T-helper 1 cell (primary cell): ENCODE results near the gene PDE8A.
"Not testable (repeated sequence)": the region's sequence is repeated elsewhere in the genome, so short reads cannot be mapped to it uniquely, and the experiment has no call there.

ENCODE experiments used
- DNase-seq, 5 donors: peaks; one replicate each; pipeline ENCODE4 v3.0.0-alpha.2; 2012 to 2020

Gene PDE8A

DNA sequence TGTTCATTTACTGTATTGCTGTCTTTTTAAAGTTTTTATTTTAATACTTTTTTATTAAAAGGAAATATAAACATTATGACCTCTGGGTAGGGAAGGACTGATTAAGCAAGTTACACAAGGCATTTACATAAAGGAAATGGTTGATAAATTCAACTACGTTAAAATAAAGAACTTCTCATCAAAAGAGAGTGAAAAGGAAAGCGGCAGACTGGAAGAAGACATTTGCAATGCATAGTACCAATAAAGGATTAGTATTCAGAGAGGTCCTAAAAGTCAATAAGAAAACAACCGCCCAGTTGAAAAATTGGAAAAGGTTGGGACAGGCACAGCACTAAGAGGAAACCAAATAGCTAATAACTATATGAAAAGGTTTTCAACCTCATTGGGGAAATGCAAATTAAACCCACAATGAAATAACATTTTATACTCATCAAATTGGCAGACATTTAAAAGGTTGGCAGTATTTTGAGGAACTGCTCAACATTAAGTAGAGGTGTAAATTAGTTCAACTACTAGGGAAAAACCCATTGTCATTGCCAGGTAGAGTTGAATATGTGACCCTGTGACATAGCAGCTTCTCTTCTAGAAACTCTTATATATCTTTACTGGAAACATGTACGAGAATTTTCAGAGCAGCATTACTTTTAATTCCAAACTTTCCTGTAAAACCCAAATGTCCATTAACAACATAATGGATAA is 9.5 kb downstream of the PDE8A start:
- no peak for DNase-seq

DNA sequence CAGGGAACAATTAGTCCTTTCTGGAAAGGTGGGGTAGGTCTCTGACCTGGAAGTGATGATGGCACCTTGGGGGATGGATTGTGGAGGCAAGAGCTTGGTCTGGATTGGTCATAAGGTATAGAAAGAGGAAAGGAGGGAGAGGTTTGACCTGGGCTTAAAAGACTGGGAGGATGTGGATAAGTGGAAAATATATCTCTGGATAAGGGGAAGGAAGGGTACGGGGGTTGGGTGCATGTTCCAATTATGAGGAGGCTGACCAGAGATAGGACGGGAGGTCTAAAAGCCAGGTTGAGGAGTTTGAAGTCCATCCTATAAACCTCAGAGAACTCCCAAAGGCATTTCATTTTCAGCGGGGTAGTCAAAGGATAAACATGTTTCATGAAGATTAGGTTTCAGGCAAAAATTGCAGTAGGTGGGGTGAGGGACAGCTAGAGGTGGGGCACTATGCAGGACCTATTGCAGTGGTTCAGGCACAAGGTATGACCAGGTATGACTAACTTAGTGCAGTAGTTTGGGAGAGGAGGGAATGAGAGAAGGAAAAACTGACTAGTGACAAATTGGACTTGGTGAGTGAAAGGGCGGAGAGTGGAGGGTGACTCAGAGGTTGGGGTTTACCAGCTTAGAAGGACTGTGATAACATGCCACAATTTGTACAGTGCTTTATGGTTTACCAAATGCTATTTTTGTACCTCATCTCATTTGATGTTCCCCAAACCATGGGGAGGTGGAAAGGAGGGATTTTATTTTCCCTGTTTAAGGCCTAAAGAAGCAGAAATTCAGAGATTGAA is 10.7 kb downstream of the PDE8A start:
- DNase-seq: peak in 1 of 5 donors; percentile 10

DNA sequence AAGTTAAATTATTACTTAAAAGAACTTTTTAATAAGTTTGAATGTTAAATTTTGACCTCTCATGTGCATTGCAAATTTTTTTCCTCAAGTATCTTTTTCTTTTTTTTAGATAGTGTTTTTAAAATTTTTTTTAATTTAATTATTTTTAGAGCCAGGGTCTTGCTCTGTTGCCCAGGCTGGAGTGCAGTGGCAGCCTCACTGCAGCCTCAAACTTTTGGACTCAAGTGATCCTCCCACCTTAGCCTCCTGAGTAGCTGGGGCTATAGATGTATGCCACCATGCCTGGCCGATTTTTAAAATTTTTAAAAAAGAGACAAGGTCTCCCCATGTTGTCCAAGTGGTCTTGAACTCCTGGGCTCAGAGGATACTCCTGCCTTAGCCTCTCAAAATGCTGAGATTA is 14.4 kb downstream of the PDE8A start:
- DNase-seq: no peak

DNA sequence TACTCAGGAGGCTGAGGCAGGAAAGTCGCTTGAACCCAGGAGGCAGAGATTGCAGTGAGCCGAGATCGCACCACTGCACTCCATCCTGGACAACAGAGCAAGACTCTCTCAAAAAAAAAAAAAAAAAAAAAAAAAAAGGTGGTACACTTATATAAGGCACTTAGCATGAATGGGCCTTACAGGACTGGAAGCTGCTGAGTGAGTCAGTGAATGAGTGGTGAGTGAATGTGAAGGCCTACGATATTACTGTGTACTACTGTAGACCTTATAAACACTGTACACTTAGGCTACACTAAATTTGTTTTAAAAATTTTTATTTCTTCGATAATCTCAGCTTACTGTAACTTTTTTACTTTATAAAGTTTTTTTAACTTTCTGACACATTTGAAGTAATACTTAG is 15.1 kb downstream of the PDE8A start:
- DNase-seq: not testable (repeated sequence)

DNA sequence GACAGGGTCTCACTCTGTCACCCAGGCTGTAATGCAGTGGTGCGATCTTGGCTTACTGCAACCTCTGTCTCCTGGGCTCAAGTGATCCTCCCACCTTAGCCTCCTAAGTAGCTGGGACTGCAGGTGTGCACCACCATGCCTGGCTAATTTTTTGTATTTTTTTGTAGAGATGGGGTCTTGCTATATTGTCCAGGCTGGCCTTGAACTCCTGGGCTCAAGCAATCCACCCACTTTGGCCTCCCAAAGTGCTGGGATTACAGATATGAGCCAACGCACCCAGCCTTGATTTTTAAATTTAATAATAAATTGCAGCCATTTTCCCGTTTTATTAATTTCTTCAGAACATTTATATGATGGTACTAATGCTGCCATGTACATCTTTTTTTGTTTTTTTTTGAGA is 15.6 kb downstream of the PDE8A start:
- not testable (repeated sequence) for DNase-seq

DNA sequence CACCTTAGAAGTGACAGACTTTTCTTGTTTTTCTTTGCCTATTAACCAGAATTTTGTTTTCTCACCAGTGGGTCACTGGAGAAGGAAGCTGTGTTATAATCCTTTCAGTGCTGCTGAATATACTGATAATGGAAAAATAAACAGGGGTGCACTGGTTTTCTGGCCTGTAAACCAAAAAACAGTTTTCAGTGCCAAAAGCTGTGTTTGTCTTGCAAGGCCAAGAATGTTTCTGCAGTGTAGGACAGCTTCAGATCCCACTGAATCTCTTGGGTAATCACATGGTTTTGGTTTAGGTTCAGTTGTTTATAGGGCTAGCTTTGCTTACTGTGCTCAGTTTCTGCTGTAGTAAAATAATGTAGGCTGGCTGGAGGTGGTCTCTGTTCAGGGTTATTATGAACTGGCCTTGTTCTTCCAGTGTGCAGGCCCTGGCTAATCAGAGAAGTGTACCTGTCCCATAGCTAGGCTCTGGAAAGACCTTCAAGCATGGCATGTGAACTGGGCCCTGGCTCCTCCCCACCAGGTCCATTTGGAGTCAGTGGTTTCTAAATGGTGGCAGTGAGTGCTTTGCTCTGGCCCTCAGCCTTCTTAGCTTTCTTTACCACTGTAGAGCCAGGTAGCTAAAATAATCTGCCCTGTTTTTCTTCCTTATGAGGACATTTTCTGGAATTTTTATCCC is 18.7 kb downstream of the PDE8A start:
- no peak for DNase-seq

DNA sequence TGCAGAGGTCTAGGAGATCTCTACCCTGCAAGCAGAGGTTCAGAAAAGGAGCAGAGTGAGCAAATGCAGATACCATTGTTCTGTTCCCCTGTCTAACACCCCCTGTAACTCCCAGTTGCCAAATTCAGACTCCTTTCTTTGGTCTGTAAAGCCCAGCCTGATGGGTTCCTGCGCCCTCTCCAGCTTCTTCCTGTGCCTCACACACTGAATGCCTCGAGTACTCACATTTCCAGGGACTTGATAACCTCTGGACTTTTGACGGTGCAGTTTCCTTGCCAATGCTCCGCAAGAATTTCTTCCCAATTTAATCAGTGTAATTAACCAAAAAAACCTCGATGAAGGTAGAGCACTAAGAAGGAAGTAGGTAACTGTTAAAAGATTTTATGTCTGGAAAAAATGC is 19.3 kb downstream of the PDE8A start:
- DNase-seq: no peak

DNA sequence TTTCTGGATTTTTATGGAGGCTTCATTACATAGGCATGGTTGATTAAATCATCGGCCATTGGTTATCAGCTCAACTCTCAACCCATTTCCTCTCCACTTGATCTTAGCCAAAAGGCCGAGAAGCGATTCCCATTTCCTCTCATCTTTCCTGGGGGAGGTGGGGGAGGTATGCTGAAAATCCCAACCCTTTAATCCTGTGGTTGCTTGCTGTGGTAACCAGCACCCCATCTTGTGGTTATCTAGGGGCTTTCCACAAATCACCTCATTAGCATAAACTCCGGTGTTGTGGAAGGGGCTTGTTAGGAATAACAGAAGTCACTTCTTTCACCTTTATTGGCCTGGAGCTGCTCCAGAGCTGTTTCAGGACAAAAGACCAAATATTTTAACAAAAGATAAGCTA is 20.9 kb downstream of the PDE8A start:
- DNase-seq: no peak

DNA sequence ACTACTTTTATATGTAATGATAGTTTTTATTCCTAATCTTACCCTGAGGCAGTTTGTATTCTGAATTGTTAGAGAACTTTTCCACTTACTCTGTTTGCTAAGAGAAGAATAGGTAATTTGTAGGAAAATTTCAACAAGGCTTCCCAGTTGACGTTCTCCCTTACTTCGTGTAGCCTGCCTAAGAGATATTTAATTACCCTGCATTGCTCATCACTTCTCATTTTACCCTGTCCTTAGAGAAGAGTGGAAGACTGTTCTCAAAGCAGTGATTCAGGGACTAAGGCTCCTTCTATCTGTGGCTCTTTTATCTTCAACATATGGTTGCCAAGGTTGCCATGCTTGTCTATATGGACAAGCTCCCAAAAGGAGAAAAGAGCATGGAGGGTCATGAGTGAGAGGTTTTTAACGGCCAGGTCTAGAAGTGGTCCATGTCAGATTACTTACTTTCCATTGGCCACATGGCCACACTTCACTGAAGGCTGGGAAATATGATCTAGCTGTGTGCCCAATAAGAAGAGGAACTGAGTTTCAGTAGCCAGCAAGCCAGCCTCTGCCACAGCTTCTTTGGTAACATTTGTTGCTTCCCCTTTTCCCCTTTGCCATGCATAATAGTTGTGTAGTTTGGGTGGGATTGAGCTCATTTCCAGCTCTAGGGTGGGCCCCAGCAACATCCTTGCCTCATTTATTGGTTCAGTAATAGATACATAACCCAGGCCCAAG is 22.1 kb downstream of the PDE8A start:
- no peak for DNase-seq

DNA sequence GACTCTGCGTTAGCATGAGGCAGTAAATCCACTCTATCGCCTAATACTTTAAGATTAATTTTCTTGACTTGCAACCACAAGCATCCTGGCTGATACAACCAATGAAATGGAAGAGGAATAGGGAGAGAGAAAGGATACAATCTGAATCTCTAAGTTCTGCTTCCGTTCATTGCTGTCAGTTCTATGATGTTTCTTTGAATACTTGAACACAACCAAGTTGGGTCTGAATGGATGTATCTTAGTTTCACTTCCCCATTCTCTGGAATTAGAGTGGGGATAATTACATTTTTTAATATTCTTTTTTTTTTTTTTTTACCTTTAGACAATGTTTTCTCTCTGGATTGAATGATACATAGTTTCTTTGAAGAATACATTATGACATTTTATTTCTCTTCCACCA is 22.9 kb downstream of the PDE8A start:
- DNase-seq: no peak

DNA sequence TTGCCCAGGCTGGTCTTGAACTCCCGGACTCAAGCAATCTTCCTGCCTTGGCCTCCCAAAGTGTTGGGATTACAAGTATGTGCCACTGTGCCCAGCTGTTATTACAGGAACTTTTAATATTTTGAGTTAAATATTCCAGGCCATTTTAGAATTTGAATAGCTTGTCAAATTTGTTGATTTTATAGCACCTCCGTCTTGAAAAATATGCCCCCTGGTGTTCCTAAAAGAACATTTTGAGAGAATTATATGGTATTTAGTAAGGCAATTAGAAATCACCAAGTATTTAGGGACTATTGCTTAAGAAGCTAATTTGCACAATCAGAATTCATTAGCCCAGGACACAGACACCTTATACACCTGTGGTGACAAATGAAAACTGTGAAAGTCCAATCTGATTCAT is 23.7 kb downstream of the PDE8A start:
- DNase-seq: no peak

DNA sequence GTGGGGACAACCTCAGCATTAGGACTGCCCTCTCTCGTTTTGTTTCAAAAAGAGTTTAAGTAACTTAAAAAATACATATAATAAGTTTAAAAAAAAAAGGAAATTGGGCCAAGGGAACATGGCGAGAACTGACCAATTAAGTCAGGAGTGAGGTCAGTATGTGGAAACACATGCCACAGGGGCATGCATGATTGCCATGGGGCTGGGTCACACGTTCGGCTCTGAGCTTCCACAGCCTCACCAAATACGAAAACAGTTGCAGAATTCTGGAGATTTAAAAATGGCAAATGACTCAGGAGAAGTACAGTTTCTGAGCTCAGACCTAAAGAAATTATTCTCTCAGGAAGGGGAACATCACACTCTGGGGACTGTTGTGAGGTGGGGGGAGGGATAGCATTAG is 24.1 kb downstream of the PDE8A start:
- no peak for DNase-seq

DNA sequence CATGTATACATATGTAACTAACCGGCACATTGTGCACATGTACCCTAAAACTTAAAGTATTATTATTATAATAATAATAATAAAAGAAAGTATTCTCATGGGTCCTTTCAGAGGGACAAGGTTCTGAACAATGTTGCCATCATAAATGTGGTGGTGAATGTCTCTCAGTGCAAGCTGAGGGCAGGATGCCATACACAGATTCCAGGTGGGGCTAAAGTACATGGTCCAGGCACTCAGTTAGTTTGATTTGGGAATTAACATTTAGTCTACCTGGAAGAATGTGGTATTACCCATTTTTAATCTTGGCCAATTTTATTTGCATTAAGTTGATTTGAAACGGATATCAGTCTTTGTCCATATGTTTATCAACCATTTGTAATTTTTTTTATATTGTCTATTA is 24.5 kb downstream of the PDE8A start:
- DNase-seq: no peak

DNA sequence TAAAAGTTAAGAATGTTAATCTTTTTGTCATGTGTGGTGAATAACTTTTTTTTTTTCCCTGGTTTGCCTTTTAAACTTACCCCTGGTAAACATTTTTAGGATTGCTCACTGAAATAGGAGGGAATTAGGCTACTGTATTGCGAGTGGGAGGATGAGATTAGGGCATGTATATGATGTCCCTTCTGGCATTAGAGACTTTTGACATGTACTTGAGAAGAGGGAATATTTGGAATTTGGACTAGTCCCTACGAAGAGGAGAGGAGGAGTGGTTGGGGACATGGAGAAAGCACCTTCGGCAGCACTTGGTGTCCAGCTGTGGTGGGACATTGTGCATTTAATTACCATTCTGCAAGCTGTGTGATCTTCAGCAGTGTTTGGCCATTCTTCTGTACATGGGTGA is 25.0 kb downstream of the PDE8A start:
- no peak for DNase-seq

DNA sequence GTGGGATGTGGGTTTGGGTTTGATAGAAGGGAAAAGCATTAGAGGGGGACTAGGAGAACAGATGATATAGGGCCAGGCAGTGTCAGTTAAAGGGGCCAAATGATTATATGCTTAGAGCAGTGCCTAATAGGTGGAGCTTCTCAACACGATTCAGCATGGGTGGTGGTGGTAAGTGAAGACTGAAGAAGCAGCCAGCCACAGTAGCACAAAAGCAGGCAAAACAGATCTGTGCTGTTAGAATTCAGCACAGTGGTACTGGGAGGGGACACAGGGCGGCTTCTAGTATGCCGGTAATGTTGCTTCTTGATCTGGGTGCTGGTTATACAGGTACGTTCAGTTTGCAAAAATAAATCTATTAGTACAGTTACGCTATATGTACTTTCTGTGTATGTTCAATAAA is 25.5 kb downstream of the PDE8A start:
- no peak for DNase-seq

DNA sequence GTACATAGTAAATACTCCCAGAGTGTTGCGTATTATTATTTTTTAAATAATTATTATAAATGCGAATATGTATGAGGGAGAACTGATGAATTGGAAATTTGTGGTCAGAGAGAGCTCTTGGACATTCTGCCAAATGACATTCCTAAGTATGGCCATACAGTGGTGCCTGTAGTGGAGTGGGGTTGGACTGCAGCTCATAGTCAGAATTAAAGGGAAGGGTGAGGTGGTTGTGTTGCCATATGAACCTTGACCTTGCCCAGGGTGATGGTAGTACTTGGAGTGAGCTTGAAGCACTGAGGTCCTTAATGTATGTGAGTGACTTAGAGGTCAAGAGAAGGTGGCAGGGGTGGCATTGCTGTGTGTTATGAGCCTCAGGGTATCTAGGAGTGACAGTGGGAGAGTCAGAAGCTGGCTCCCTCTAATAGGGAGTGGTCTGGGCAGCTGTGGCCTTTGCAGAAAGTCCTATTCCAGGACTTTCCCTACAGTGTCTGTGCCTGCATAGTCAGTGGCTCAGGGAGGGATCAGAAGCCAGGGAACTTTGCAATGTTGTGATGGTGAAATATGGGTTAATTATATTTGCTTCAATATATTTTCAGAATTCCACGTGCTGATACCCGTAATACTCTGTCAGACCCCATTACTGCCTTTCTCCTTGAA is 26.2 kb downstream of the PDE8A start:
- no peak for DNase-seq

DNA sequence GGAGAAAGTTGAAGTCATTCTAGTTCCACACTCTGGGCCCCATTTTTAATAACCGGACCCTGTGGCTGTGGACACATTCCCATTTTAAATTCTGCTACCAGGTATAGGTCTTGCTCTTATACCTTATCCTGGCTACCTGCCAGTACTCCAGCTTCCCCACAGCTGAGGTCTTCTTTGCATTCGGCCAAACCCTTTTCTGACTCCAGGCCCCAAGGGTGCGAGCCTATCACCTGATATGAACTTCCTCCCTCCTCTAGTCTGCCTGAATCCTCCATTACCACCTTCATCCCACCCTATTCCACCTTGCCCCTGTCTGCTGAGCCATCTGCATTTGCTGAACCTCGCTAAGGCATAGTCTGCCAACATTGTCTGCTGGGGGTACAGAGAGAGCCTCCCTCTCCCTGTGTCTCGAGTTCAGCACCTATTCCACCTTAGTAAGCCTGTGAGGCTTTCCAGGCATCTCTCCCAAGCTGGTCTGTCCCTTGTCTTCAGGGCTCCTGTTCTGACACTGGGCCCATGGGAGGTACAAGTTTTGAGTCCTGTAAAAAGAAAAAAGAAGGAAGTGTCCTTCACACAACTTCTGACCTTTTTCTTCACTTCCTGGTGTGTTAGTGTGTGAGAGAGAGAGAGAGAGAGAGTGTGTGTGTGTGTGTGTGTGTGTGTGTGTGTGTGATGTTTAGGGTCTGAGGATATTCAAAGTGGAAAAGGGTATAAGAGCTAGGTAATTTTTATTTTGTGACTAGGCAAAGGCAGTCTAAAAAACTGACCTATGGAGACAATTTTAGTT is 27.0 kb downstream of the PDE8A start:
- no peak for DNase-seq

DNA sequence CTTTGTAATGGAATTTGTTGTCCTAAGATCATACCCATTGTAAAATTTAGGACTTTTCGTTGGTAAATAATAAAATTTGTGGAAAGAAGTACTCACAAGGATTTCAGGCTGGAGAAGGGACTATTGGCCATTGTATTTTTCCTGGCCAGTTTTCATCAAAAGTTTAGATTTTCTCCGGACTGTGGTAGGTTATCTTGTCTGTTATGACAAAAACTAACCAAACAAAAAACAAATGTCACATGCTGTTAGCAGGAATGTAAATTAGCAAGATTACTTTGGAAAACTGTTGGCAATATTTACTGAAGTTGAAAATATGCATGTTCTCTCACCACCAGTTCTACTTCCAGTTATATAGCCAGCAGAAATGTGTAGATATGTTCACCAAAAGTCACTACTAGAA is 27.8 kb downstream of the PDE8A start:
- DNase-seq: no peak

DNA sequence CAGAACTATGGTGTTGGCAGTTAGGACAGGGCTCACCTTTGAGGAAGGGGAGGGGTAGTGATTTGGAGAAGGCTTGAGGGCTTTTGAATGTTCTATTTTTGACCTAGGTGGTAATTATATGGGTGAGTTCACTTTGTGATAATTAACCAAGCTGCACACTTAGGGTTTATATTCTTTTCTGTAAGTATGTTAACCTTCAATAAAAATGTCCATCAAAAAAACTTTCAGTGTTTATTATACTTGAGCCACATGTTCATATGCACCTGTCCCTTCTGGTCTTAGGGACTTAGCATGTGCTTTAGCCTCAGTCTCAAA is 28.4 kb downstream of the PDE8A start:
- no peak for DNase-seq

DNA sequence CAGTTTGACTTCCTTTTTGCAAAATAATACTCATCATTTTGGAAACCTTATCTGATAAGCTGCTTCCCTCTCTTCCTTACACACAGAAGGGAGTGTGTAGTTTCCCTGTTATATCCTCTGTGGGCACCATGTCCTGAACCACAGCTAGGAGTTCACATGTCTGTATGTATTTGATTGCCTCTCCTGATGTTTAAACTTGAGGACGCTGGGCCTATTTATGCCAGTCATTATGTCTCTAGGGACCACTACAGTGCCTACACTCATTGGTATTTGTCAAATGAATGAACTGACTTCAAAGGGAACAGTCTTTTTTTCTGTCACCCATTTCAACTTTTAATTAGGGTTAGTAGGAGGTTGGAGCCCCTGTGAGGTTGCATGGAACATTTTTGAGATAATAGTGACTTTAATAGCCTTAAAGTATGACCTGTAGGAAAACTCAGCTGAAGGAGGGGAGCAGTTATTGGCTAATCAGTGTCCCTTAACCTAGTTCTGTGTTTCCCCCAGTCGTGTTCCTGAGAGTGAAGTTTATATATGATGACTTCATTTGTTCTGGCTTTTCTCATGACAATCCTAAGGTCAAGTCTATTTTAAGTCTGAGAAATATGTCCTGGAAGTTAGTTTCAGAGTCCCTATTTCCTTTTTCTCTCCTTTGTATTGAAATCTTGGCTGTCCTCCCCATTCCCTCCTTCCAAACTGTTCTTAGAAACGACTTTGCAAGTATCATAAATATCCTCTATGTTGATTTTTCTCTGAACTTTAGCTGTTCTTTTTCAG is 28.9 kb downstream of the PDE8A start:
- no peak for DNase-seq

DNA sequence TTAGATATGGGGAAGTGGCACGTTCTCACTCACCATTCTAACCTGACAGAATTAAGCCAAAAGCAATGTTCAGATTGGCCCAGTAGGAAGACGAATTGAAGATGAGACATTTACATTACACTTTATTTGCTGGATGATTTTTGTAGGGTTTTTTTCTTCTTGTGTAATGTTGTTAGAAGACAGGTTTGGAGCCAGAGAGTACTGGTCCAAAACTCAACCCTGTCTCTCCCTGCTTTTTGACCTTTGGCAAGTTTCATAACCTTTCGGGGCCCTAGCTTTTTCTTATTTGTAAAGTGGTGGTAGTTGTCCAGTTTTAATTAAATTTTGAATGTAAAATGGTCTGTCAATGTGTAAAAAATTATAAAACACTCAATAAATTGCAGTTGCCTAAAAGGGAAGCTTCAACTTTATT is 29.5 kb downstream of the PDE8A start:
- DNase-seq: no peak
